ENCODE results near the gene PJA2.
"Not testable (repeated sequence)": the region's sequence is repeated elsewhere in the genome, so short reads cannot be mapped to it uniquely, and the experiment has no call there.

The PJA2 gene

DNA sequence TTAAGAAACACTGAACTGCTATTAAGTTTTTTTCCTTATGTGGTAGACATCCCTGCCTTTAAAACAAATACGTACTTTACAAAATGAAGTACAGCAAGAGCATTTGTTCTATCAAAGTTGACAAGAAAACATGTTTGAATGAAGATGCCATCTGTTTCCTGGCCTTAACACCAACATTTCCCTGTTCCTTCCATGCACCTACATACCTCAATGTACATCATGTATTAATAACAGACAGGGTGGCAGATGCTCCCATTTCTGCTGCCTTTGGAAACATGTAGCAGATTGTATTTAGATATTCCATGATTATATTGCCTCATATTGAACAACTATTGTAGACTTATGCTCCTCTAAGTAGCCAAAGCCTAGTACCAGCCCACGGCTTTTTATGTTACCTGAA is 104.4 kb downstream of the PJA2 start:
- no peak for ATAC-seq

DNA sequence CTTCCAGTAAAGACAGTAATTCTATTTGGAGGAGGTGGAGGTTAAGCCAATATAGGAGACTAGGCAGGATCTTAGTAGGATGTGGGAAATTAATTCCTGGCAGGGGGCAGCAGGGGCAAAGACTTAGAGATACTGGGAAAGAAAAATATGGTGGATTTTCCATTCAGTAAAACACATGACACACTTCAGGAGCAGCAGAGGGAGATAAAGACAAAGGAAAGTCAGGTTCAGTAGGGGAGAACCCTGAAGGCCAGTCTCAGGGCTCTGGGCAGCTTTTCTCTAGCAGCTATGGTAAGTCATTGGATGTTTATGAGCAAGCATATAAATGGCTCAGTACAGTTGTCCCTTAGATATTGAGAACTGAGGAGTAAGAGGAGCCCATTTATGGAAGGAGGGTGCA is 105.5 kb downstream of the PJA2 start:
- no peak for ATAC-seq

DNA sequence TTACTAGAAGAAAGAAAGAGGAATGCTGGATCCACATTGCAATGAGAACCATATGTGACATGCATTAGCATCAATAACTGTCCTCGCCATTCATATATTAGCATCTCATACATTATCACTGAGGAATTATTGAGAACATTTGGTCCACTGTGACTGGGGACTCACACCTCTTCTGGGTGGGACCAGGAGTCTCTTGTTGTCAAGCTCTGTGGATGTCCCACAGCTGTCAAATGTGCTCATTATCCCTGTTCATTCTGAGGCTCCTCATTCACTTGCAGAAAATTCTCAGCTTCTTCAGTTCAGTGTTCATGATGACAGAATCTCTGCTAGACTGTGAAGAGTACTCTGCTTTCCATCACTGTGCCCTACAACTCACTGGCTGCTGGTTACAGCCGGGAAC is 109.4 kb downstream of the PJA2 start:
- ATAC-seq, result no peak

DNA sequence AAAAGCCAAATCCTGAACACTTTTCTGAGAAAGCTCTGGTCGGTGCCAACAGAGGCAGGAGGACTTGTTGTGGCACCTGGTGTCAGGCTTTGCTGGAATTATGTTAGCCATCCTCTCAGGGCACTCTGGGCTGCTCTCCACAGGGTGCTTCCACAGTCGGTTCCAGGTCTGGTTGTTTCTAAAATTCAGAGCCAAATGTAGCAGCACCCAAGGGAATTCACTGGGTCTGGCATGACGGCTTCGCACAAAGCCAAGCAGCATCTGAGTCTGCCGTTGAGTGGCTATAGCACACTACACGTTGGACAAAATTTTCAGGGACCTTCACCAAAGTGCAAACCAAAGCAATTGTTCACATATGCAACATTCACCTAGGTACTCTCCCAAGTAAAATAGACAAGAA is 110.2 kb downstream of the PJA2 start:
- no peak for ATAC-seq

DNA sequence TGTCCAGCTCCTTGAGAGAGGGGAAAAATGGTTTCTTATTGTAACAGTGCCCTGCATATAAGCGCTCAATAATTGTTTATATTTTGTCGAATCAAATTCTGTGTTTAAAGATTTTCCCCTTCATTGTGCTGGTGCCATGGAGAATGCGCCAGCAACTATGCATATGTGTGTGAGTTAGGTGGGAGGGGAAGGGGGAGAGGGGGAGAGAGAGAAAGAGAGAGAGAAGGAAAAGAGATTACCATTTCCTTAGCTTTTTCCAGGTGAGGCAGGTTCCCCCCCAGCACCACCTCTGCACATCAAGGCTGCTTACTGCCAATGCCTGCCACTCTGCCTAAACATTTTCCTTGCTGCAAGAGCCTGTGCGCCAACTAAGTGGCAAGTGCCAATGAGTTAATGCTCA is 111.0 kb downstream of the PJA2 start:
- no peak for ATAC-seq

DNA sequence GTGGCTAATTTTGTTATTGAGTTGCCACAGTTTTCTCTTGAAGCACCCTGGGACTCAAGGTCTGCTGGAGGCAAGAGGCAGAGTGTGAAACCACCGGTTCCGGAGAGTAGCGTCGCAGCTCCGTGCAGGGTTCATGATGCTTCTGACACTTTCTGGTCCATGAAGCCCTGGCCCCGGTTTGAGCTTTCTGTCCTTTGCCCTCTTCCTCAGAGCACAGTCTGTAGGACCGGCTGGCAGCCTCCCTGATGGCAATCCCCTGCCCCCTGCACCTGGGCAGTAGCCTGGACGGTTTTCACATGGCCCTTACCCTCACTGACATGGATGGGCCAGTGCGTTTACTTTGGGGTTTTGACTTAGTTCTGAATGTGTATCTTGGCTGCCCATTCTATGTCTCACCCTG is 111.9 kb downstream of the PJA2 start:
- ATAC-seq, result no peak

DNA sequence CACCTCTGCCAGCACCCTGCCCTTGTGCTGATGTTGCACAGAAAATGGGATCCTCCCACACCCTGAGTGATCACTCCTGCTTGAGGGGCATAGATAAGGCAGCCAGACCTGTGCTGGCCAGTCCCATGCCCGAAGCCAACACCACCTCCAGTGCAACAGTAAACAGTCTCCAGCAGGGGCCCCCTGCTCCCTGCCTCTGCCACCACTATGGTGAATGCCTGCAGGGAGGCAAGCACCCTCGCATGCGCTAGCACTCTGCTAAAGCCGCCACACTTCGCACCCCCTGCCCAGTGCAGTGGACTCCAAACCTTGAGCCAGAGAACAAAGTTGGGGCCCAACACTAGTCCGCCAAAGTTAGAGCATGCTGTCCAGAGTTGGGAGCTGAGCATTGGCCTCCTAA is 118.7 kb downstream of the PJA2 start:
- ATAC-seq, result no peak

DNA sequence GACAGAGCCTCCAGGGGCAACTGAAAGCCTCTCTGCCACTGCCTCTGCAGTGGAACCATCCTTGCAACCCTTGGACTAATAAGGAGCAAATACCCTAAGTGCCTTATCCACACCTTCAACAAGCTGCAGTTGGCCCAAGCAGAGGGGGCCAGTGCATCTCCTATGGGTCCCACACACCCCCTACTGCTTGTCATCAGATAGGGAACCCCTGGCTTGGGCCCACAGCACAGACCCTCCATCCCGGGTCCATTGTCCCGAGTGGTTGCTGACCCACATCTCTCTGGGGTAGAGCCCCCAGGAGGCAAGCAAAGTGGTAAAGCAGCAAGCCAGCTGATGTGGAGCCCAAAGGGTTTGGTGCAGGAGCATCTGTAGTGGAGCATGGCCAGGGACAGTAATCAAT is 119.5 kb downstream of the PJA2 start:
- ATAC-seq, result no peak

DNA sequence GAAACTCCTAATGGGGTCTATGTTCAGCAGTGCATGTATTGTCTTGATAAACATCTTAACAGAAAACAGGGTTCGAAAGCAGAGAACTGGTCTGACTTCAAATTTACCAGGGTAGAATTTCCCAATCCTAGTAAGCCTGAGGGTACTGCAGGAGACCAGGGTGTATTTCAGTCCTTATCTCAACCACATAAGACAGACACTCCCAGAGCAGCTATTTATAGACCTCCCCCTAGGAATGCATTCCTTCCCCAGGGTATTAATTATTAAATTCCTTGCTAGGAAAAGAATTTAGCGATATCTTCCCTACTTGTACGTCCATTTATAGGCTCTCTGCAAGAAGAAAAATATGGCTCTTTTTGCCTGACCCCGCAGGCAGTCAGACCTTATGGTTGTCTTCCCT is 123.1 kb downstream of the PJA2 start:
- ATAC-seq, result not testable (repeated sequence)
